GM19397 (cell line): Measurements from ENCODE around the gene ADORA2A.

Experiments used
- ATAC-seq: cut with Tn5 transposase; IDR thresholded peaks from one replicate; pipeline ENCODE4 v1.9.1; 2021; ENCODE audit warnings: mild to moderate bottlenecking, moderate library complexity; ENCODE audit not compliant: unreplicated experiment

Gene ADORA2A

GRCh38 chr22:24431309-24432034 is 4.1 kb downstream of the ADORA2A start:
- ATAC-seq: no peak

- no peak for ATAC-seq
Measured at GRCh38 chr22:24432059-24432853, 4.9 kb downstream of the ADORA2A start.

DNA sequence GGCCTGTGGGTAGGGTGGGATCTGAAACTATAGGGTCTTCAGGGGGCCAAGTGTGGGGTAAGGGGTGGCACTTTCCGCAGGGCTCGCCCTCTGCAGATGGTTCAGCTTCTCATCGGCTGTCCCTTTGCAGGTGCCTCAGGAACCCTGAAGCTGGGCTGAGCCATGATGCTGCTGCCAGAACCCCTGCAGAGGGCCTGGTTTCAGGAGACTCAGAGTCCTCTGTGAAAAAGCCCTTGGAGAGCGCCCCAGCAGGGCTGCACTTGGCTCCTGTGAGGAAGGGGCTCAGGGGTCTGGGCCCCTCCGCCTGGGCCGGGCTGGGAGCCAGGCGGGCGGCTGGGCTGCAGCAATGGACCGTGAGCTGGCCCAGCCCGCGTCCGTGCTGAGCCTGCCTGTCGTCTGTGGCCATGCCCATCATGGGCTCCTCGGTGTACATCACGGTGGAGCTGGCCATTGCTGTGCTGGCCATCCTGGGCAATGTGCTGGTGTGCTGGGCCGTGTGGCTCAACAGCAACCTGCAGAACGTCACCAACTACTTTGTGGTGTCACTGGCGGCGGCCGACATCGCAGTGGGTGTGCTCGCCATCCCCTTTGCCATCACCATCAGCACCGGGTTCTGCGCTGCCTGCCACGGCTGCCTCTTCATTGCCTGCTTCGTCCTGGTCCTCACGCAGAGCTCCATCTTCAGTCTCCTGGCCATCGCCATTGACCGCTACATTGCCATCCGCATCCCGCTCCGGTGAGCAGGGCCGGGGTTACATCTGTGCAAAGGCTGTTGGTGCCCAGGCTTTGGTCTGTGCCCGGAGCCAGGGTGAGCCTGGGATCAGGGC is 5.8 kb downstream of the ADORA2A start:
- no peak for ATAC-seq

- ATAC-seq: peak; percentile 67
Measured at GRCh38 chr22:24433828-24434470, 6.5 kb downstream of the ADORA2A start.

DNA sequence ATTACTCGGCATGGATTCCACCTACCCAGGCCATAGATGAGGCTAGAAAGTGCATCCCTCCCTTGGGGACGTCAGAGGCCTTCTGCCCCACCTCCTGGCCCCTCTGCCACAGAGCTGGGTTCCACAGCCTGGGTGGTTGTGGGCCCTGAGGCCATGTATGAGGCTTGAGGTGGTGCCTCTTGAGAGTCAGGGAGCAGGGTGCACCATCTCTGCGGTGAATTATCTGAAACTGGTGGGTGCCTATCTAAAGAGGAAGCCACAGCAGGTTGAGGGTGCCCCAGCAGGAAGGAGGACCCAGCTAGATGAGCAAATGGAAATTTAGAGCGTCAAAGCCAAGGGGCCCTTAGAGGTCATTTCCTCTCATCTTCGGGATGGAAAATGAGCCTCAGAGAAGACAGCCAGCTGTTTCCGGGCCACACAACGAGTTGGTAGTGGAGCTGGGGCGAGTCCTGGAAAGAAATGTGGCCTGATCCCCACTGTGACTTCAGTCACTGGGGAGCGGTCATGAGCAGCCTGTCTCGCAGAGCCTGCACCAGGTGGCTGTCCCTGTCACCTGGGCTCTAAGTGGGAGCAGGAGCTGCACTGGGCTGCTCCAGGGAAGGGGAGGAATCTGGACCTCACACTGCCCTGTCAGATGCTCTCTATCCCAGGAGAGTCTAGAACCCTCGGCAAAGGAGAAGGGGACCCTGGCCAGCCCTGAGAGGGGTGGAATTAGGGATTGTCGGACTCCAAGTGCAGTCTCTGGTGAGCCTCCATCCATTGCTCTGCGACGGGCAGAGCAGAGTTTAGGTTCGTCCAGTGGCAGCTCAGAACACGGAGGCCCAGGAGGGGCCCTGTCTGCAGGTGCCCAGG is 7.3 kb downstream of the ADORA2A start:
- peak; percentile 41 for ATAC-seq

- no peak for ATAC-seq
Measured at GRCh38 chr22:24435323-24435645, 7.9 kb downstream of the ADORA2A start.

- no peak for ATAC-seq
Measured at GRCh38 chr22:24435861-24436371, 8.5 kb downstream of the ADORA2A start.

DNA sequence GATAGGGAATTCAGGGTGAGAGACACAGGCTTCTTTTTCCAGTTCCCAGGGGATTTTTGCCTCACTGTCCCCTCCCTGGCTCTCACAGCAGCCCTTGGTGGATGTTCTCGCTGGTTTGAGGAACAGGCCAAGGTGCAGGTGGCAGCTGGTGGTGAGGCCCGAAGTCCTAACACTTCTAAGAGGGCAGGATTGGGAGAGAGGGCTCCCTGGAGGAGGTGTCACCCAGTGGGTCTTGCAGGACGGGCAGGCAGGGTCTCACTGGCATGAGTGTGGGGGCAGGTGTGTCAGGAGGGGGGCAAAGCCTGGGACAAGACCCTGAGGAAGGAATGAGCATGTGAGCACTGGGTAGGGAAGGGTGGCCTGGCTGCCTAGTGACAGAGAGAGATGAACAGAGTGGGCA is 9.2 kb downstream of the ADORA2A start:
- ATAC-seq: no peak

DNA sequence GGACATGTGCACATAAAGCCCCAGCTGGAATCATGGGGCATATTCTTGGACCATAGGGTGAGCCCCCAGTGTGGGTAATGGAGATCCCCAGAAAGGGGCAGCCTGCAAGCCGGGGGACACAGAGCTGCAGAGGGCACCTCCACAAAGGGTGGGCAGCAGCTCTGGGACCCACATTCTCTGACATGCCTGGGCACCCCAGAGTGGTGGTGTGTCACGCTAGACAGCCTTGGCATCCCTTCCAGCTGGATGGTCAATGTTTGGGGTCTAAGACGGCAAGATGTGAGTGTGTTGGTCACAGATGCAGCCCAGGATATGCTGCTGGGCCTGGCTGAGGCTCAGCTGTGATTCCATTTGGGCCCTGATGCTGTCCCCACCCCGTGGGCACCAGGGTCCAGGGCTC is 9.7 kb downstream of the ADORA2A start:
- ATAC-seq: no peak

DNA sequence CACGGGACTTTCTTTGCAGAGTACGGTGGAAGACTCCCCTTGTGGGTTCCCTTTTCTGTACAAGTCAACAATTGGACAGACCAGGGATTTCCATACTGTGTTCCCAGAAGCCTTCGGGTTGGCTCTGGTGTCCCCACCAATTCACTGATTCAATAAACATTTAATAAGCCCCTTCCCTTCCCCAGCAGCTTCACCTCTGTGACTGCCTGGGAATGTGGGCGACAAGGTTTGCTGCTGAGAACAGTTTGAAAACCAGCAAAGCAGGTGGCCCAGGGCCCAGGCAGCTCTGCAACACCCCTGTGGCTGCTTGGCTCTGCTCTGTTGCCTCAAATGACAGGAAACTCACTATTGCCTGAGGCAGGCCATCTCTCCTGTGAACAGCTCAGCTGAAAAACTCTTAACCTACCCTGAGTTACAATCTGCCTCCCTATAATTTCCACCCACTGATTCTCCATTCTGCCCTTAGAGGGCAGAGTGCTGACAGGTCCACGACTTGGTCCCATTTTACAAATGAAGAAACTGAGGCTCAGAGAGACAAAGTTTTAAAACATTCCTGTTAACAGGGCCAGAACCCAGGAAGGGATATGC is 10.4 kb downstream of the ADORA2A start:
- ATAC-seq: peak; percentile 31

DNA sequence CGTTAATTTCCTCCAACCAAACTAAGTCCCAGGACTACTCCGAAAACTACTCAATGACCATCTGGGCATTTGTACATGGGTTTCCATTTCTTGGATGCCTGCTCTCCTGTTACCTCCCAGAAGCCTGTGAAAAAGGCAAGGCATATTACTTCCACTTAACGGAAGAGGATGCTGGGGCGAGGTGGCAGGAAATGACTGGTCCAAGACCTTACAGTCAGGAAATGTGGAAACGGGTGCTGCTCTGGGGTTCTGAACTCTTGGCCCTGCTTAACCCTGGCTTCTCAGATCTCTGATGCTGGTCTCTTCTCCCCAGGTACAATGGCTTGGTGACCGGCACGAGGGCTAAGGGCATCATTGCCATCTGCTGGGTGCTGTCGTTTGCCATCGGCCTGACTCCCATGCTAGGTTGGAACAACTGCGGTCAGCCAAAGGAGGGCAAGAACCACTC is 12.9 kb downstream of the ADORA2A start:
- no peak for ATAC-seq

- no peak for ATAC-seq
Measured at GRCh38 chr22:24440718-24441405, 13.5 kb downstream of the ADORA2A start.

- ATAC-seq: no peak
Measured at GRCh38 chr22:24441406-24442351, 14.3 kb downstream of the ADORA2A start.

GRCh38 chr22:24442352-24442744 is 14.9 kb downstream of the ADORA2A start:
- no peak for ATAC-seq

DNA sequence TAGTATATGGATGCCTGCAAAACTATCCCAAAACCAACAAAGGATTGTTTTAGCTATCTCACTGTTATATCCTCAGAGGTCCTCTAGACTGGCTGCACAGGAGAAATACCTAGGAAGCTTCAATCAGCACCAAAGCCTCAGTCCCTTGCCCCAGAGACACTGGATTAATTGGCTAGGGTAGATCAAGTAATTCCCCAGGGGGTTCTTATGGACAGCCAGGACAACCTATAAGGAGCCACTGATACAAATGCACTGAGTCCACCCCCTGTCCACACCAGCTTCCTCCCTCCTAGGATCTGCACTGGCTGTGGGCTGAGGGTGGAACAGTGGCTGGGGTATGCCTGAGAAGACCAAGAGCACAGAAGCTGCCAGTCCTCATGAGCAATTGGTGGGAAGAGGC is 16.3 kb downstream of the ADORA2A start:
- no peak for ATAC-seq

DNA sequence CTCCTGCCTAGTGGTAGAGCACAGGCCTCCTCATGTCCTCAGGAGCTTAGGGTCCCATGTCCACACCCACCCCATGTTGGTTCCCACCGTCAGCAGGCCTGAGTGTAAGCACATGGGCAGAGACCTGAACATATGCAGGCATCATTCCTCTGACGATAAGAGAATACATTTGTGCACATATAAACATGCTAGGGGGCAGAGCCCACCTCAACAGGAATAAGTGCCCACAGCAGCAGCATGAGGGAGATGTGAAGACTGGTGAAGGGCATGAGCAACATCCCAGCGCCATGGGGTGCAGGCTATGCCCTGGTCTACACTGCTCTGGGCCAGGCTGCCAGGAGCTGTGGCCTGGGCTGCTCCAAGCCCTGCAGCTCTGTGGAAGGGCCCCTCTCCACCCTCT is 16.9 kb downstream of the ADORA2A start:
- no peak for ATAC-seq

DNA sequence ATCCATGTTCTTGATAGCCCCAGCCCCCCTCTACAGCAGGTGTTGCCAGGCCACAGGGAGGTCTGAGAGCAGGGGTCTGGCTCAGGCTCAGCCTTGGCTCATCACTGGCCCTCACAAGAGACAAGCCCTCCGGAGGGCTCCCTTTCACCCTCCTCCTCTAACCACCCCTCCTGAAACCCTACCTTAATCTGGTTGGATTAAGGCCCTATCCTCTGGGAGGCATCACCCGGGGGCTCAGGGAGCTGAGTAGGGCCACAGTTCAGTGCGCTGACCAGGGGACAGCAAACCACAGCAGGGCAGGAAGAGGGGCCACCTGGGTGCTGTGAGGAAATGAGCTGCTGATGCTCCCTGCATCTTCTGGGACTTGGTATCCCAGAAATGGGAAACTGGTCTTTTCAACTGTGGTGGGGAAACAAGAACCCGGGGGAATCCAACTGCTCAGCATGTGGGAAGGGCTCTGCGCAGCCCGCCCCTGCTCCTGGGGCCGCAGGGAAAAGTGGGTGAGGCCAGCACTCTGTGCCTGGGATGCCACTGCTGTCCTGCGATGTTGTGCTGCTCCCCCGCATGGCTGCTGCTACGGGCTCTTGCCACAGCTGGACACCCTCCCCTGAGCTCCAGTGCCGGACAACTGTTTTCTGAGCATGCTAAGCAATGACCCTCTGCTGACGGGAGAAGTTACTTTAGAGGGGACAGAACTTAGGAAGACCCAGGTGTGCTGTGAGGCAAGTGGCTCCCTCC is 17.5 kb downstream of the ADORA2A start:
- no peak for ATAC-seq
